Sigmoid colon (tissue), 7 donors: ENCODE results near the gene LONP1. TPM values are rescaled to one million over a fixed set of nuclear protein-coding genes. Genes with fewer than 3 reads are reported as not detected.

Source experiments
- DNase-seq: peaks from one replicate; pipeline ENCODE4 v3.0.0-alpha.2; 2019
- H3K27ac ChIP-seq, 4 donors: fragments of 200-600 bp; sonication (generic); one replicate each; pipeline ENCODE4 v1.5.1; 2016 to 2019; ENCODE audit warnings: mild to moderate bottlenecking in 1 of 4
- H3K27me3 ChIP-seq, 3 donors: fragments of 200-600 bp; sonication (generic); one replicate each; pipeline ENCODE4 v1.5.1; 2019; ENCODE audit warnings: mild to moderate bottlenecking in 1 of 3
- H3K36me3 ChIP-seq, 4 donors: fragments of 200-600 bp; sonication (generic); one replicate each; pipeline ENCODE4 v1.5.1; 2016 to 2019
- H3K4me1 ChIP-seq, 4 donors: fragments of 200-600 bp; sonication (generic); one replicate each; pipeline ENCODE4 v1.5.1; 2017 to 2019
- H3K4me3 ChIP-seq, 4 donors: fragments of 200-600 bp; sonication (generic); one replicate each; pipeline ENCODE4 v1.5.1; 2017 to 2019; ENCODE audit warnings: mild to moderate bottlenecking in 2 of 4, moderate library complexity in 1 of 4
- H3K9me3 ChIP-seq, 4 donors: fragments of 200-600 bp in 3 of 4; sonication (generic) in 3 of 4; one replicate each; pipeline versions ENCODE4 v1.5.1 to v1.6.1; 2013 to 2019
- EP300 ChIP-seq, 4 donors: sonication (generic); formaldehyde crosslinking; IDR thresholded peaks; one replicate each; pipeline ENCODE4 v1.6.1; 2017; ENCODE audit warnings: antibody characterized with exemption in 4 of 4
- POLR2A ChIP-seq, 2 donors: fragments of 450-650 bp; IDR thresholded peaks; one replicate each; pipeline ENCODE4 v1.6.1; 2016; ENCODE audit warnings: antibody characterized with exemption in 2 of 2, mild to moderate bottlenecking in 2 of 2, moderate library complexity in 2 of 2
- POLR2AphosphoS5 ChIP-seq, 4 donors: sonication (generic); formaldehyde crosslinking; IDR thresholded peaks; one replicate each; pipeline ENCODE4 v1.6.1; 2017; ENCODE audit warnings: antibody characterized with exemption in 4 of 4
- WGBS, 2 donors: extraction: QIAGEN DNeasy Blood & Tissue Kit; methylation state at CpG; one replicate each; pipeline ENCODE4 v1.1.7; 2013; 5-methylcytosine and 5-hydroxymethylcytosine counted together
- intact Hi-C: fragments of 100-400 bp; cut with DNase I; formaldehyde crosslinking; loops from one replicate; pipeline ENCODE4 v1.15.1; 2023
- polyA plus RNA-seq, 3 donors: library from polyadenylated mRNA; stranded (reverse); fragments of 200-250 nt; gene quantifications; one replicate each; pipeline ENCODE4 v1.2.3, GENCODE V29; 2013
- total RNA-seq, 4 donors: library from RNA; depleted of rRNA; stranded (reverse); fragments of >200 nt; gene quantifications; one replicate each; pipeline ENCODE4 v1.1.0, GENCODE V29; 2016
- TF ChIP-seq, protein P1 (sequence below), 4 experiments: fragments of 450-650 bp in 3 of 4; fragments of 200-600 bp in 1 of 4; IDR thresholded peaks; one replicate each; pipeline ENCODE4 v1.5.1; 2016 to 2019; ENCODE audit warnings: antibody characterized with exemption in 4 of 4, mild to moderate bottlenecking in 3 of 4, moderate library complexity in 2 of 4
- donor health status: healthy with polysubstance abuse.
- donor health status: Bipolar disorder and iron deficiency.
- donor health status: healthy.

LONP1 gene
- total and polyA plus RNA-seq, 7 donors: 24.0 to 62.6 (median 31.1) TPM

DNA sequence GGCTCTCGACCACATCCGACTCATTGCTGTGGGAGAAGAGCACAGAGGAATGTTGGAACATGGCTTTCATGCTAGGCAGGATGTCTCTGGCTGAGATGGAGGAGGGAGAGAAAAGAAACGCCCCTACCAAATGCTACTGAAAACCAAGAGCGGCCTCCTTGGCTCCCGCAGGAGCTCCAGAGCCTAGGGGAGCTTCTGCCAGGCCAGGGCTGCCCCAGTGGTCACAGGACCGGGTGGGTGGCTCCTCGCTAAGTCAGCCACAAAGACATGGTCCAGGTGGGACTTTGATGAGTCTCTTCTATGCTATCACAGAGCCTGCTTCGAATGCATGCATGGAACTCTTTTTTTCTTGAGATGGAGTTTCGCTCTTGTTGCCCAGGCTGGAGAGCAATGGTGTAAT is 6.7 kb downstream of the LONP1 start:
- intact Hi-C loops: no loop called here
- H3K4me3 ChIP-seq: no peak overlapping the region
- H3K27me3 ChIP-seq: no peaks in the 10 kb centered on the region
- H3K9me3 ChIP-seq: no peaks in the 10 kb centered on the region
- TF ChIP-seq POLR2A (IDR thresholded peaks at IDR 0.05): no peak
- TF ChIP-seq EP300 (IDR thresholded peaks at IDR 0.05): no peak
- TF ChIP-seq, protein P1, sequence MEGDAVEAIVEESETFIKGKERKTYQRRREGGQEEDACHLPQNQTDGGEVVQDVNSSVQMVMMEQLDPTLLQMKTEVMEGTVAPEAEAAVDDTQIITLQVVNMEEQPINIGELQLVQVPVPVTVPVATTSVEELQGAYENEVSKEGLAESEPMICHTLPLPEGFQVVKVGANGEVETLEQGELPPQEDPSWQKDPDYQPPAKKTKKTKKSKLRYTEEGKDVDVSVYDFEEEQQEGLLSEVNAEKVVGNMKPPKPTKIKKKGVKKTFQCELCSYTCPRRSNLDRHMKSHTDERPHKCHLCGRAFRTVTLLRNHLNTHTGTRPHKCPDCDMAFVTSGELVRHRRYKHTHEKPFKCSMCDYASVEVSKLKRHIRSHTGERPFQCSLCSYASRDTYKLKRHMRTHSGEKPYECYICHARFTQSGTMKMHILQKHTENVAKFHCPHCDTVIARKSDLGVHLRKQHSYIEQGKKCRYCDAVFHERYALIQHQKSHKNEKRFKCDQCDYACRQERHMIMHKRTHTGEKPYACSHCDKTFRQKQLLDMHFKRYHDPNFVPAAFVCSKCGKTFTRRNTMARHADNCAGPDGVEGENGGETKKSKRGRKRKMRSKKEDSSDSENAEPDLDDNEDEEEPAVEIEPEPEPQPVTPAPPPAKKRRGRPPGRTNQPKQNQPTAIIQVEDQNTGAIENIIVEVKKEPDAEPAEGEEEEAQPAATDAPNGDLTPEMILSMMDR (IDR thresholded peaks at IDR 0.05): no peak
- TF ChIP-seq POLR2AphosphoS5 (IDR thresholded peaks at IDR 0.05): no peak
- DNase-seq: no peak
- H3K27ac ChIP-seq: no peak overlapping the region
- 98 to 99% methylated on average over 9 of the region's 9 CpGs for WGBS, 2 donors
- H3K36me3 ChIP-seq: peaks cover 0 to 65% (median 32%) of the 10 kb centered on the region in 4 donors
- H3K4me1 ChIP-seq: peaks cover 0 to 17% (median 7%) of the 10 kb centered on the region in 4 donors

DNA sequence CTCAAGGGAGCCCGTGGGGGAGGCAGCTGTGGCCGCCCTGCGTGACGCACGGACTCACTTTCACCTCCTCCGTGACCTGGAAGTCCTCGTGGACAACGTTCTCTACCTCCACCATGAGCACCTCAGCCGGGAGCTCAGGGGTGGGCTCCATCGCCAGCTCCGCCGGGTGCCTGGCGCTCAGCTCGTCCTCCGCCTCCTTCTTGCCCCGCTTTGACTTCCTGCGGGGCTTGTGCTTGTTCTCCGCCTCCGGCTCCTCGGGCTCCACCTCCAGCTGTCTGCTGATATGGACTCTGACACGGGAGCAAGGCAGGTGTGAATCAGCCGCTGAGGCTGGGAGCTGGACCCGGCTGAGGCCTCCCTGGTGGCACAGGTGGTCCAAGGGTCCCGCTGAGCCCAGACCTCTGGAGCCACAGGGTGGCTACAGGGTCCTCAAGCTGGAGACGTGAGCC is 8.2 kb downstream of the LONP1 start:
- H3K36me3 ChIP-seq: peaks cover 0 to 73% (median 47%) of the 10 kb centered on the region in 4 donors
- 90 to 92% methylated on average over 25 of the region's 25 CpGs for WGBS, 2 donors
- no peak overlapping the region for H3K4me3 ChIP-seq
- H3K27ac ChIP-seq: no peak overlapping the region
- intact Hi-C loops: no loop called here
- TF ChIP-seq EP300 (IDR thresholded peaks at IDR 0.05) (no peak), POLR2A (IDR thresholded peaks at IDR 0.05) (no peak)
- DNase-seq: peak; percentile 51
- peaks cover 0 to 7% (median 0%) of the 10 kb centered on the region in 4 donors for H3K4me1 ChIP-seq
- H3K9me3 ChIP-seq: no peaks in the 10 kb centered on the region
- H3K27me3 ChIP-seq: no peaks in the 10 kb centered on the region

DNA sequence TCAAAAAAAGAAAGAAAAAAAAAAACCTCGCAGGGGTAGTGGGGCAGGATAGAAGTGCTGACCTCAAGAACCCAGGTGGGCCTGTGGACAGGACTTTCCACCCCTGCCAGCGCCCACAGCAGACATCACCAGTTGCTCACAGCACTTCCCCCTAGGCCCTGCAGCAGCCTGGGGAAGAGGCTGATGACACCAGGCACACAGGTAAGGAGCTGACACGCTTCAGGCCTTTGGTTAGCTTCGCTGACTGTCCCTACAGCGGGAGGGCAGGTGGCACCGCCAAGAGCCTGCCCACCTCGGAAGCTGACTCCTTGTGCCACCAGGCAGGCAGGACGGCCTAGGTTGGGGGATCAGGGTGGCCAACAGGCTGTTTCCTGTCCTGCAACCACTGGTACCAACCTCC is 8.9 kb downstream of the LONP1 start:
- no peak overlapping the region for H3K4me3 ChIP-seq
- peaks cover 0 to 80% (median 54%) of the 10 kb centered on the region in 4 donors for H3K36me3 ChIP-seq
- WGBS, 2 donors: 93% methylated on average over 8 of the region's 8 CpGs
- intact Hi-C loops: no loop called here
- TF ChIP-seq POLR2A (IDR thresholded peaks at IDR 0.05) (no peak), POLR2AphosphoS5 (IDR thresholded peaks at IDR 0.05) (no peak), EP300 (IDR thresholded peaks at IDR 0.05) (no peak)
- TF ChIP-seq, protein P1 (IDR thresholded peaks at IDR 0.05): no peak
- H3K27ac ChIP-seq: no peak overlapping the region
- peak; percentile 43 for DNase-seq
- no peaks in the 10 kb centered on the region for H3K9me3 ChIP-seq
- no peaks in the 10 kb centered on the region for H3K27me3 ChIP-seq
- H3K4me1 ChIP-seq: peaks cover 0 to under 1% (median 0%) of the 10 kb centered on the region in 4 donors

DNA sequence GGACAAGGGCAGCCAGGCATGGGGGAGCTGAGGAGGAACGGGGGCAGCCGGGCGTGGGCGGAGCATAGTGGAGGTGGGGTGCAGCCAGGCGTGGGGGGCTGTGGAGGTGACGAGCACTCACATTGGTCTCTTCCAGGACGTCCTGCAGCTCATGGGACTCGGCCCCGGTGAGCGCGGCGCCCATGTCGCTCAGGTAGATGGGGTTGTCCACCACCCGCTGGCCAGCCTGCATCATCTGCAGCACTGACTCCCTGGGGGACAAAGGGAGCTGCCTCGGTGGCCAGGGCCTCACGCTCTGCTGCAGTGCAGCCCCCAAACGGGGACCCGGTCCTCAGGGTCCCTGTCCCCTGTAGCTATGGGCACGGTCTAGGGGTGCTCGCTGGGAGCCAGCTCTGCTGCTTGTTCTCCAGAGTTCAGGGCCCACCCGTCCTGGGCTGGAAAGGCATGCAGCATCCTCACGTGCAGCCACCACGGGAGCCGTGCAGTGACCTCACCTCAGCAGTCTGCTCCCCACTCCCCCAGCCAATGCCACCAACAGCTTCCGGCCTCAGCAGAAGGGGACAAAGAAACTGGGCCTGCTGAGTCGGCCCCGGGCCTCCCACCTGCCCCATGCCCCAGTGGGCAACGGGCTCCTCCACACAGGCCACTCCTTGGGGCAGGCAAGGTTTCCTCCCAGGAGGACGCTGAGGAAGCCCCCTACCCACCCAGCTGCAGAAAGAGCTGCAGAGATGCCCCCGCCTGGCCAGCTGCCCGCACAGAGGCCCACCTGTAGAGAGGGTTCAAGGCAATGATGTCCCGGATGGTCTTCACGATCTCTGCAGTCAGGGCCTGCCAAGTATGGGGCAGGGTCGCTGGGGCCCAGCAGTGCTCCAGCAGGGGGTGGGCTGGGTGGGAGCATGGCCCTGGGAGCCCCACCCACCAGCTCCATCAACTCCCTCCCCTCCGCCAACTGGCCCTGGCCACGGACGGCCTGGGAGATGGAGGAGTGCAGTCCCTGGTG is 12.1 kb downstream of the LONP1 start:
- Histone ChIP-seq H3K36me3 (peaks cover 12 to 97% (median 68%) of the 10 kb centered on the region in 4 donors), H3K4me1 (no peaks in the 10 kb centered on the region)

More for the DNA sequence above, 12.1 kb downstream of the LONP1 start:
- Histone ChIP-seq H3K9me3 (no peaks in the 10 kb centered on the region), H3K27me3 (no peaks in the 10 kb centered on the region), H3K4me3 (no peak overlapping the region), H3K27ac (no peak overlapping the region)
- TF ChIP-seq, protein P1 (IDR thresholded peaks at IDR 0.05): no peak
- no peak for TF ChIP-seq EP300 (IDR thresholded peaks at IDR 0.05)
- TF ChIP-seq POLR2AphosphoS5 (IDR thresholded peaks at IDR 0.05): no peak
- no peak for TF ChIP-seq POLR2A (IDR thresholded peaks at IDR 0.05)
- 95 to 96% methylated on average over 37 of the region's 37 CpGs for WGBS, 2 donors
- intact Hi-C loops: no loop called here
- peak; percentile 60 for DNase-seq
